GM21367 (cell line): ENCODE data around the gene LHX3.

Source experiments
- ATAC-seq: cut with Tn5 transposase; IDR thresholded peaks from one replicate; pipeline ENCODE4 v1.9.1; 2021; ENCODE audit not compliant: unreplicated experiment

LHX3 gene

DNA sequence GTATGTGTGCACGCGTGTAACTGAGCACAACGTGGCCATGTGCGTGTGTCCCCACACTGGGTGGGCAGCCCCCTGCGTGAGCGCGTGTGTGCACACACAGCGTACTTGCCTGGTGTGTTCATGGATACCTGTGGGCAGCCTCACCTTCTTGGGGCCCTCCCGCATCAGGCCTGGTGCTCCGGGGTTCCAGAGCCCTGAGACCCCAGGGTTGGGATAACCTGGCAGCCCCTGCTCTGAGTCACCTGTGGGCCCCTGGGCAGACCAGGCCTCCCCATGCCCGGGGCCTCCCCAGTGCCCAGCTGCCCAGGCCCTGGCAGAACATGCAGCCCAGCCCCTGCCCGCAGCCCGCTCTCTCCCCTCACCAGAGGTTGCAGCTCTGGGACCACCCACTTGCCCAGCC is 25.2 kb downstream of the LHX3 start:
- no peak for ATAC-seq

GRCh38 chr9:136179101-136179616 is 25.8 kb downstream of the LHX3 start:
- ATAC-seq, result no peak

GRCh38 chr9:136178773-136179075 is 26.2 kb downstream of the LHX3 start:
- no peak for ATAC-seq

DNA sequence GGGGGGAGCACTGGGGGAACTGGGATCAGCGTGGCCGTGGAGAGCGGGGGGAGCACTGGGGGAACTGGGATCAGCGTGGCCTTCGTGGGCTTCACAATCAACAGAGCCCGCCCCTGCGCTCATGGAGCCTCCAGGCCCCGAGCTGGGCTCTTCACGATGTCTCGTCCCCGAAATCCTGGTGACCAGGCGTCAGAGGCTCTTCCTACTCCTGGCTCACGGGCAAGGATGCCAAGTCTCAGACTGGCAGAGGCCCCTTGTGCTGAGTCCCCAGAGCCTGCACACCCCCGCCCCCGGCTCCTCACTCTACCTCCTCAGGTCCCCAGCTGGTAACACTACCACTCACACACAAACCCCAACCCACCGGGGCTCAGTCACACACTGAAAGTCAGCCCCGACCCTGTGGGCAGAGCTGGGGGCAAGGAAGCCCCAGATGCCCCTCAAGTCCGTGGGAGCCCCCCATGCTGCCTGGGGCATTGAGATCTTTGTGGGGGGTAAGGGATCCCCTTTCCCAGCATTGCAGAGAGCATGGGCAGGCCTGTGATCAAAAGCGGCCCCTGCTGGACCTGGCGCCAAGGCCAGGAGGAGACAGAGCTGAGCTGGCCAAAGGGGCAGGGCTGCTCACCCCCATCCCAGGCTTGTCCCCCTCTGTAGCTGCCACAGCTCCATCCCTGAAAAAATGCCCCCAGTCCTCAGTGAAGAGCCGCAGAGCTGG is 26.7 kb downstream of the LHX3 start:
- ATAC-seq, result no peak

- ATAC-seq, result no peak
Measured at GRCh38 chr9:136177224-136177623, 27.7 kb downstream of the LHX3 start.

- ATAC-seq, result no peak
Measured at GRCh38 chr9:136175616-136176197, 29.2 kb downstream of the LHX3 start.

GRCh38 chr9:136174779-136175615 is 29.9 kb downstream of the LHX3 start:
- ATAC-seq, result no peak

DNA sequence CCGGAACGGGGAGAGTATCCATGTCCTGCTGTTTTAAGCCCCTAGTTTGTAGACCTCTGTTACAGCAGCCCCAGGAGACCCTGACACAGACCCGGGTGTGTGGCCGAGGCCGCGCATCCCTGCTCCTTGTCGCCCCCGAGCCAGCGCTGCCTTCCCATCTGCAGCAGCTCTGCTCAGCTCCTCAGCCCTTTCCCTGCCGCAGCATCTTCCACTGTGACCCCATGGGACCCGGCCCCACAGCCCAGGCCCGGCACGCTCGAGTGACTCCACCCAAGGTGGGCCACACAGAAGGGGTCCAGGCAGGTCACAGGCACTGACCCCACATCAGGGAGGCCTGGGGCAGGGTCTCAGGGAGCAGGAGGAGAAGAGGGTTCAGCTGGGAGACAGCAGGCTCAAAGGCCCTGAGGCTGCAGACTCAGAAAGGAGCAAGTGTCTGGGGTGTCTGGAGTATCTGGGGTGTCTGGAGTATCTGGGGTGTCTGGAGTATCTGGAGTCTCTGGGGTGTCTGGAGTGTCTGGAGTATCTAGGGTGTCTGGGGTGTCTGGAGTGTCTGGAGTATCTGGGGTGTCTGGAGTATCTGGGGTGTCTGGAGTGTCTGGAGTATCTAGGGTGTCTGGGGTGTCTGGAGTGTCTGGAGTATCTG is 31.2 kb downstream of the LHX3 start:
- ATAC-seq, result no peak

DNA sequence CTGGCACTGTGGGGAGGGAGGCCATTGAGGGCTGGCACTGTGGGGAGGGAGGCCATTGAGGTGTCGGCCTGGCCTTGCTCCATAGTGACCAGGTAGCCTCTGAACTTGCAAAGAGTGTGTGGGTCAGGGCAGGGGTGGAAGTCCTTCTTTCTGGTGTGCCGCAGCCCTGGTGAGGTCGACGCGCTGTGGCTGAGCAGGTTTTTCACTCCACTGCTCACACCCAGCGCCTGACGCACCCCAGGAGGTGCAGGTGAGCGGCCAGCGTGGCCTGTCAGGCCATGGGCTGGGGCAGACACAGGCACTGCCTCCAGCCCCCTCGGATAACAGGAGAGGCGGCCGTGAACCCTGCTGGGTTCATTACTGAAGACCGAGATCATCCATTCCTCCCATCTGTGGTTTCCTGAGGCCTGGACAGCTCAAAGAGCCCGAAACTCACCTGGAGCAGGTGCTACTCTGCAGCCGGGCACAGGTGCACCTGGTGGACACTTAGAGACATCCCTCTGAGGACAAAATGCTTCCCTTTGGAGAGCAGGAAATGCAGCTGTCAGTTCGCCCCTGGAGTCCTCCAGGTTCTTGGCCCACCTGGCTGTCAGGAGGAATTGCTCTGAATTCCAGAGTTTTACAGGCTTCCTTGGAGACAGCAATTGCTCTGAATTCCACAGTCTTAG is 32.4 kb downstream of the LHX3 start:
- ATAC-seq, result no peak

- ATAC-seq, result no peak
Measured at GRCh38 chr9:136171801-136172411, 33.0 kb downstream of the LHX3 start.

DNA sequence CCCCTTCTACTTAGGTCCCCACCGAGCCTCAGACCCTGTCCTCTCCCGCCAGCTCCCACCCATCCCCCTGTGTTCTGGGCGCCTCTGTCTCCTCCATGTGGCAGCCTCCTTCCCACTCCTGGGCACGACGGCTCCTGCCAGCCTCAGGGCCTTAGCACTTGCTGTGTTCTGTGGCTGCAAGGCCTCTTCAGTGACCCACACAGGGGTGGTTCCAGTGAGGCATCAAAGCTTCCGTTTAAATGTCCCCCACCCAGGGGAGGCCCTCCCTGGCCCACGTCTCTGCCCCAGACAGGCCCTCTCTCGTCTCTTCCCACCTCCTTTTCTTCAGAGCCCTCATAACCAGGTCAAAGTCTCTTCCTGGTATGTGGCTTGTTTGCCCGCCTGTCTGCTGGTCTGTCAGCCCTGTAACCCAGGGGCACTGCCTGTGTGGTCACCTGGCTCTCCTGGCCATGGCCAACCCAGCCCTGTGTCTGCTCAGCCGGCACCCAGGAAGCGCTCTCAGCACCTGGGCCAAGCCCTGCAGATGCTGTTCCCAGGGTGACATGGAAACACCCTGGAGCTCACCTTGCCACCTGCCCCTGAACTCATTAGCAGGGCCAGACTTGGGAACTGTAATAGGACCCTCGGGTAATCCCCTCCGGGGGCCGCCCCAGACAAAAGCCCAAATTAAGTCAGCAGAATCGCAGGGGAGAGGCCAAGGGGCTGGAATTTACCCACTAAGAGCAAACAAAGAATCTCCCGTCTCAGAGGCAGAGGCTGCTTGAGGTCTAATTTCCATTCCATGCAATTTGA is 33.7 kb downstream of the LHX3 start:
- ATAC-seq, result no peak

- ATAC-seq, result no peak
Measured at GRCh38 chr9:136170006-136170901, 34.7 kb downstream of the LHX3 start.

DNA sequence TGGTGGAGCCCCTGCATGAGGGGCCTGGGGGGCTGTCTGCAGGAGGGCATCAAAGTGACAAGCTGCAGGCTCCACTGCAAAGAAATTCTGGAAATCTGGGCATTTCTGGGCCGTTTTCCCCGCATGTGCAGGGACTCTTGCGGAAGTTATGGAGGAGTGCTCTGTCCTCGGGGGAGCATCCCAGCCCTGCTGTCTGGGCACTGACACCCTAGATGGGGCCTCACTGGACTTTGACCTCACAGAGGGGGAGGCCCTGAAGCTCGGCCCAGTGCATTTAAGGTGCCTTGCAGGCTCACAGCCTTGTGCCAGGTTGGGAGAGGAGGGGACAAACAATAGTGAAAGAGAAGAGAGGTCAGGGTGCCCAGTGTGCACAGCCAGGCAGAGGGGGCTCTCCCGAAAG is 35.4 kb downstream of the LHX3 start:
- no peak for ATAC-seq

DNA sequence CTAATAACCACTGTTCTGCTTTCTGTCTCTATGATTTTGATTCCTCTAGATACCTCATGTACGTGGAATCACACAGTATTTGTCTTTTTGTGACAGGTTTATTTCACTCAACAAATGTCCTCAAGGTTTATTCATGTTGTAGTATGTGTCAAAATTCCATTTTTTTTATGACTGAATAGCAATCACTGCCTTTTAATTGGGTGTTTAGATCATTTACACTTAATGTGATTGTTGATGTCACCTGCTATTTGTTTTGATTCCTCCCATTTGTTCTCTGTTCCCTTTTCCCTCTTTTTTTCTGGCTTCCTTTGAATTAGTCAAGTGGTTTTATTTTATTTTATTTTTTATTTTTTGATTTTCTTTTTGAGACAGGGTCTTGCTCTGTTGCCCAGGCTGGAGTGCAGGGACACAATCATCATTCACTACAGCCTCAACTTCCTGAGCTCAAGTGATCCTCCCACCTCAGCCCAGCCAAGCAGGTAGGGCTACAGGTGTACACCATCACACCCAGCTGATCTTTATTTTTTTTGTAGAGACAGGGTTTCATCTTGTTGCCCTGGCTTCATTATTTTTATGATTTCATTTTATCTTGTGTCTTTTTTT is 41.6 kb downstream of the LHX3 start:
- no peak for ATAC-seq

GRCh38 chr9:136160995-136161610 is 43.8 kb downstream of the LHX3 start:
- no peak for ATAC-seq

DNA sequence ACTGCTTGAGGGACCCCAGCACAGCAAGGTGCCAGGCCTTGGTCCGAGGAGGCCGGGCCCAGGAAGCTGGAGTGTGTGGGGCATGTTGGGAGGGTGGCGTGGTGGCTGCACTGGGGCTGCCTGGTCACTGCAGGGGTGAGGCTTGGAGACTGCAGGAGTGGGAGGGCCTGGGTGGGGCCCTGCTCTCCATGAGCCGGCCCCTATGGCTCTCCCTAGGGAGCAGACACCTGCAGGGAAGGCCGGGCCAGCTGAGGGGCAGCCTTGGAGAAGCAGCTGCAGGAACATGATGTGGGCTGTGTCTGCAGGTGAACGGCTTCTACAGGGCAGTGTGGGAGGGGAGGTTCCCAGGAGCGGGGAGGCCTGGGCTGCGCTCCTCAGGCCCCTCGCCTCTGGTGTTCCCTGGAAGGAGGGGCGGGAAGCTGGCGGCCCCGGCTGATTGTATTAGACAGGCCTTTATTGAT is 44.5 kb downstream of the LHX3 start:
- ATAC-seq, result no peak

DNA sequence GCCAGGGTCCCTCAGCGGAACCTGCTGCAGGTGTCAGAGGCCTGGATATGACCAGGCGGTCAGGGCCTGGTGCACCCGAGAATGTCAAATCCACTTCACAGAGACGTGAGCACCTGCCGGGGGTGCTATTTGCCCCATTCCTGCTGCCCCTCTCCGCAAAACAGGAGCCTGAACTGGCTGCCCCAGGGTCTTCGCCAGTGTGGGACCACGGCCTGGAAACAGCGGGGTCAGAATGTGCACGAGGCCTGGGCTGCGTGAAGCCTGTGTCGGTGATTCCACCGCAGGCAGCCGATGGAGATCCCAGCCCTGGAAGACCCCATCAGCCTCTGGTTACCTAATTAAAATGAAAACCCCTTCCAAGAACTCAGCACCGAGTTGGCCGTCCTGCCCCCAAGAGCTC is 45.1 kb downstream of the LHX3 start:
- no peak for ATAC-seq
